Left lung (tissue), 10 donors: ENCODE results near the gene TKT. TPM values are rescaled to one million over a fixed set of nuclear protein-coding genes. Genes with fewer than 3 reads are reported as not detected.
"Not testable (repeated sequence)": the region's sequence is repeated elsewhere in the genome, so short reads cannot be mapped to it uniquely, and the experiment has no call there.

Experiments
- ATAC-seq: fragments of 200-7000 bp; cut with Tn5 transposase; one replicate; pipeline ENCODE4 v1.9.1; 2020; ENCODE audit warnings: moderate library complexity
- DNase-seq, 4 donors: peaks; one replicate each; pipeline ENCODE4 v3.0.0-alpha.2; 2013 to 2020
- H3K27ac ChIP-seq, 2 donors: fragments of 200-600 bp; sonication (generic) in 1 of 2; one replicate each; pipeline versions ENCODE4 v1.5.0 to v1.8.0; 2020 to 2021
- H3K27me3 ChIP-seq, 2 donors: fragments of 200-600 bp; sonication (generic) in 1 of 2; one replicate each; pipeline versions ENCODE4 v1.5.0 to v1.8.0; 2020 to 2021
- H3K36me3 ChIP-seq, 2 donors: fragments of 200-600 bp; sonication (generic) in 1 of 2; one replicate each; pipeline versions ENCODE4 v1.5.0 to v1.8.0; 2020 to 2021
- H3K4me1 ChIP-seq, 2 donors: fragments of 200-600 bp; one replicate each; pipeline ENCODE4 v1.8.0; 2021
- H3K4me3 ChIP-seq, 2 donors: fragments of 200-600 bp; sonication (generic) in 1 of 2; one replicate each; pipeline versions ENCODE4 v1.5.0 to v1.8.0; 2020 to 2021; ENCODE audit warnings: mild to moderate bottlenecking in 1 of 2
- H3K9me3 ChIP-seq, 2 donors: fragments of 200-600 bp; sonication (generic) in 1 of 2; one replicate each; pipeline versions ENCODE4 v1.5.0 to v1.8.0; 2020 to 2021
- CTCF ChIP-seq, 2 donors: fragments of 200-600 bp; sonication (generic) in 1 of 2; IDR thresholded peaks; one replicate each; pipeline versions ENCODE4 v1.5.0 to v1.8.0; 2021; ENCODE audit warnings: antibody characterized with exemption in 2 of 2
- intact Hi-C, 2 donors: fragments of 100-400 bp; cut with DNase I; formaldehyde crosslinking; loops; one replicate each; pipeline versions ENCODE4 v1.11.2 to v1.14.2; 2022
- polyA plus RNA-seq, 6 donors: library from polyadenylated mRNA; unstranded; fragments of 120-200 nt; gene quantifications; one replicate each; pipeline ENCODE4 v1.2.1, GENCODE V29; 2013; ENCODE audit not compliant: insufficient read length in 6 of 6
- total RNA-seq, 2 donors: library from RNA; stranded (reverse); fragmentation: NEBNext Ultra II Directional; extraction: Animal tissue kit (Norgen Biotek cat#: 25700); gene quantifications; one replicate each; pipeline ENCODE4 v1.2.1, GENCODE V29; 2021
- donor health status: DM: no; HTN: yes; CAD: no.
- donor health status: DM: no; HTN: no; CAD: no.

The TKT gene
- total and polyA plus RNA-seq, 8 donors = 210 to 594 (median 239) TPM

GRCh38 chr3:53273146-53273670 lies 17.4 kb upstream of the TKT start:
- no peak overlapping the region for H3K27ac ChIP-seq
- H3K4me1 ChIP-seq = peaks cover 14 to 34% of the 10 kb centered on the region in 2 donors
- DNase-seq (peak in 1 of 4 donors; percentile 43), ATAC-seq (no peak)
- no peaks in the 10 kb centered on the region for H3K9me3 ChIP-seq
- no peak for TF ChIP-seq CTCF (IDR thresholded peaks at IDR 0.05)
- intact Hi-C loops = no loop called here
- no peak overlapping the region for H3K4me3 ChIP-seq
- H3K27me3 ChIP-seq = no peaks in the 10 kb centered on the region
- no peaks in the 10 kb centered on the region for H3K36me3 ChIP-seq

DNA sequence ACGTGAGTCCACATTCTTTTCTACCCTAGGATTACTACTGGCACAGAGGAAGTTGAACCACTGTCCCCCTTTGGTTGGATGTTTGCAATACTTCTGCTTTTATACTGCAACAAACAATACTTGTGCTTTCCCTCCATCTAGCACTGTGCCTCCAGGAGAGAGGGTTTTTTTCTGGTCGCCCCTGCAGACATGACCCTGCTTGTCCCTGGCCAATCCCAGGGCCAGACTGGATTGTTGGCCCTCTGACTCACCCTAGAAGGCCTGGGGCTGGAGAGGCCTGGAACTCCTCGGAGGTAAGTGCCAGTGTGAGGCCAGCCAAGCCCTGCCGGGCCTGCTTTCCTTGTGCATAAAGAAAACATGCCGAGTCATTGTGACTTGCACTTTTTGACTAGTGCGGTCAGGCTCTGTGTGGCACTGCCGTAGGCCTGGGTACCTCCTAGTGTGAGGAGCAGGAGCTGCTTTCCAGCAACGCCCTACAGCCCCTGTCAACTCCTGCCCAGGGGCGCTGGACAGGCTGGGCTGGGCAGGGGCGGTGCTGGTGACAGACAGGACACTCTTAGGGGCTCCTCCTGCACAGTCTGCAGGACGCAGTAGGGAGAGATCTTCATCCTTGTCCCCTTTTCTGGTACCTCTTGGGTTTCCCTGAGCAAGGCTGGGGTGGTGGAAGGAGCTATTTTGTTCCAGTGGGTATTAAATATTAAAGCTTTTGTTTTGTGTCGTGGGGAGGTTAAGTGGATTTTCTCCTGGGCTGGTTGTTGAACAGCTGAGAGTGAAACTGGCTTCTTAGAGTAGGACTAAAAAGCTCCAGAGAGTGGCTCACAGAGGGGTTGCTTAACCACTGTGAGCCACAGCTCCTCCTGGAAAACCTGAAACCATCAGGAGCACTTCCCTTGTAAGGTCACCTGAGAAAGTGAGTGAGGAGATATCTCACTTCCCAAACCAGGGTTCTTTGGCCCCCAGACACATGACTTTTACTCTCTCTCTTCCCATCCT lies 14.4 kb upstream of the TKT start:
- H3K36me3 ChIP-seq = no peaks in the 10 kb centered on the region
- TF ChIP-seq CTCF (IDR thresholded peaks at IDR 0.05) = no peak
- H3K27me3 ChIP-seq = no peaks in the 10 kb centered on the region
- peak overlapping the region; percentile 89 to 92 for H3K27ac ChIP-seq
- H3K9me3 ChIP-seq = no peaks in the 10 kb centered on the region
- DNase-seq = peak; percentile 54 to 93 (median 88)
- H3K4me3 ChIP-seq = peak overlapping the region in 1 of 2 donors; percentile 12
- H3K4me1 ChIP-seq = peaks cover 16 to 37% of the 10 kb centered on the region in 2 donors
- intact Hi-C loops = no loop called here
- peak; percentile 93 for ATAC-seq

GRCh38 chr3:53269193-53269592 lies 13.4 kb upstream of the TKT start:
- peaks cover 16 to 42% of the 10 kb centered on the region in 2 donors for H3K4me1 ChIP-seq
- H3K9me3 ChIP-seq, intact Hi-C loops, DNase-seq, H3K27me3 ChIP-seq, H3K36me3 ChIP-seq, ATAC-seq, H3K4me3 ChIP-seq: not testable (repeated sequence)
- H3K27ac ChIP-seq = peak overlapping the region; percentile 89 to 92

GRCh38 chr3:53267766-53268165 lies 11.9 kb upstream of the TKT start:
- no peak for DNase-seq
- Histone ChIP-seq H3K27ac (no peak overlapping the region), H3K4me3 (no peak overlapping the region), H3K4me1 (peaks cover 16 to 42% of the 10 kb centered on the region in 2 donors), H3K9me3 (no peaks in the 10 kb centered on the region), H3K27me3 (no peaks in the 10 kb centered on the region), H3K36me3 (no peaks in the 10 kb centered on the region)
- ATAC-seq = no peak
- no peak for TF ChIP-seq CTCF (IDR thresholded peaks at IDR 0.05)
- intact Hi-C loops = no loop called here

DNA sequence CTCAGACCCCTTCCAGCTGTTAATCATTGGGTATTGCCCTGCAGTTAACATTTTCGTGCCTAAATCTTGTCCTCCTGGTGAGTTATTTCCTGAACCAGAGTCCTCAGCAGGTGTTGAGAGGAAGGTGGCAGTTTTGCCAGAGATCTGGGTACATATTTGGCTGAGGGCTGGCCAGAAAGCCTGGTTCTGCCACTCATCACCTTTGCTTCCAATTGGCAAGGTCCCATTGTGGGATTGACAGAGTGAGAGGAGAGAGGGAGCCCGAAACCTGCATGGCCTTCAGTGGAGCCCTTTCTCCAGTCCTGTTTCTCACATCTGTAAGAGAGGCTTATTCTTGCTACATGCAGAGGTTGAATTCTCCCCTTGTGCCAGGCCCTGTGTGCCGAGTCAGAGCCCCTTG lies 8.9 kb upstream of the TKT start:
- H3K9me3 ChIP-seq = no peaks in the 10 kb centered on the region
- H3K27ac ChIP-seq = no peak overlapping the region
- H3K36me3 ChIP-seq = no peaks in the 10 kb centered on the region
- ATAC-seq = peak; percentile 57
- intact Hi-C loops = no loop called here
- H3K4me1 ChIP-seq = peaks cover 9 to 40% of the 10 kb centered on the region in 2 donors
- TF ChIP-seq CTCF (IDR thresholded peaks at IDR 0.05) = no peak
- no peak for DNase-seq
- H3K4me3 ChIP-seq = no peak overlapping the region
- no peaks in the 10 kb centered on the region for H3K27me3 ChIP-seq
